Measurements from ENCODE around the gene KAZN. TPM values are rescaled to one million over a fixed set of nuclear protein-coding genes. Genes with fewer than 3 reads are reported as not detected.

KAZN gene
- total and polyA plus RNA-seq, 11 donors, result 0.65 to 6.5 (median 2.3) TPM

DNA sequence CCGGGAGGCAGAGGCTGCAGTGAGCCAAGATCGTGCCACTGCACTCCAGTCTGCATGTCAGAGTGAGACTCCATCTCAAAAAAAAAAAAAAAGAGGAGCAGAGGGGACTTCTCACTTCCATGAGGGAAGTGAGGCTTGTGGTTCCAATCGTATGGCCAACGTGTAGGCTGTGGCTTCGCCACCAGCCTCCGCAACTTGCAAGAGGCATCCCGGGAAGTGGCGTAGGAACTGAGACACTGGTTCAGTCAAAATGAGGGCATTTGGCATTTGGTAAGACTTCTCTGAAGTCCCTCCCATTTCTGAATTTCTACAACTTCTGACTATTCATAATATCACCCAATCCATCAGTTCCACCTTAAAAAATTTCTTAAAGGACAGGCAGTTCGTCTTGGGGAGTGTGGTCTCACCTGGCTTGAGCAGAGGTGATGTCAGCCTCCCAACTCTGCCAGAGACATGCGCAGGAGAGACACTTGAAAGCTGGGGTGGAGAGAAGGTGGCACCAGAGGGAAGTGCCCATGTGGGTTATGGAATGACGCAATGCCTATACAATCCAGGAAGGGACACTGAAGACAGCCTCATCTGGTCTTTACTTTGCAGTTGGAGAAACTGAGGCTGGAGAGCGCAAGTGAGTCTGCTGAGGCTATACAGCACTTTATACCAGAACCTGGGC is 17.2 kb downstream of the KAZN start:
- Histone ChIP-seq H3K9me3 (peaks cover 0 to 11% (median 0%) of the 10 kb centered on the region in 12 donors), H3K4me3 (no peak overlapping the region), H3K4me1 (no peaks in the 10 kb centered on the region), H3K27me3 (peaks cover 0 to 16% (median 4%) of the 10 kb centered on the region in 9 donors), H3K27ac (no peak overlapping the region), H3K36me3 (no peaks in the 10 kb centered on the region)
- intact Hi-C loops (cut with DNase I), result no loop called here
- DNase-seq (no peak), ATAC-seq (no peak)
- no peak for TF ChIP-seq POLR2A (IDR thresholded peaks at IDR 0.05)
- TF ChIP-seq, protein P1, sequence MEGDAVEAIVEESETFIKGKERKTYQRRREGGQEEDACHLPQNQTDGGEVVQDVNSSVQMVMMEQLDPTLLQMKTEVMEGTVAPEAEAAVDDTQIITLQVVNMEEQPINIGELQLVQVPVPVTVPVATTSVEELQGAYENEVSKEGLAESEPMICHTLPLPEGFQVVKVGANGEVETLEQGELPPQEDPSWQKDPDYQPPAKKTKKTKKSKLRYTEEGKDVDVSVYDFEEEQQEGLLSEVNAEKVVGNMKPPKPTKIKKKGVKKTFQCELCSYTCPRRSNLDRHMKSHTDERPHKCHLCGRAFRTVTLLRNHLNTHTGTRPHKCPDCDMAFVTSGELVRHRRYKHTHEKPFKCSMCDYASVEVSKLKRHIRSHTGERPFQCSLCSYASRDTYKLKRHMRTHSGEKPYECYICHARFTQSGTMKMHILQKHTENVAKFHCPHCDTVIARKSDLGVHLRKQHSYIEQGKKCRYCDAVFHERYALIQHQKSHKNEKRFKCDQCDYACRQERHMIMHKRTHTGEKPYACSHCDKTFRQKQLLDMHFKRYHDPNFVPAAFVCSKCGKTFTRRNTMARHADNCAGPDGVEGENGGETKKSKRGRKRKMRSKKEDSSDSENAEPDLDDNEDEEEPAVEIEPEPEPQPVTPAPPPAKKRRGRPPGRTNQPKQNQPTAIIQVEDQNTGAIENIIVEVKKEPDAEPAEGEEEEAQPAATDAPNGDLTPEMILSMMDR (IDR thresholded peaks at IDR 0.05), result no peak
- 84 to 90% (median 86%) methylated on average over 11 to 12 of the region's 12 CpGs for WGBS, 4 donors

- Histone ChIP-seq H3K36me3 (no peaks in the 10 kb centered on the region), H3K27me3 (peaks cover 0 to 16% (median 4%) of the 10 kb centered on the region in 9 donors), H3K27ac (no peak overlapping the region), H3K4me1 (no peaks in the 10 kb centered on the region), H3K9me3 (peaks cover 0 to 11% (median 0%) of the 10 kb centered on the region in 12 donors), H3K4me3 (no peak overlapping the region)
- no peak for DNase-seq
- intact Hi-C loops (cut with DNase I), result no loop called here
- TF ChIP-seq POLR2A (IDR thresholded peaks at IDR 0.05), result no peak
- TF ChIP-seq, protein P1 (IDR thresholded peaks at IDR 0.05), result no peak
- no peak for ATAC-seq
- WGBS, 4 donors, result 61 to 77% (median 66%) methylated on average over 11 of the region's 11 CpGs
Measured at GRCh38 chr1:14616632-14617396, 18.3 kb downstream of the KAZN start.

GRCh38 chr1:14617791-14618190 is 19.3 kb downstream of the KAZN start:
- DNase-seq, result no peak
- Histone ChIP-seq H3K36me3 (no peaks in the 10 kb centered on the region), H3K9me3 (peaks cover 0 to 11% (median 0%) of the 10 kb centered on the region in 12 donors), H3K27ac (no peak overlapping the region), H3K4me1 (no peaks in the 10 kb centered on the region), H3K27me3 (peaks cover 0 to 16% (median 4%) of the 10 kb centered on the region in 9 donors), H3K4me3 (no peak overlapping the region)
- no peak for ATAC-seq
- no peak for TF ChIP-seq POLR2A (IDR thresholded peaks at IDR 0.05)
- TF ChIP-seq, protein P1 (IDR thresholded peaks at IDR 0.05), result no peak
- intact Hi-C loops (cut with DNase I), result no loop called here
- 40 to 47% (median 41%) methylated on average over 7 of the region's 7 CpGs for whole genome bisulfite sequencing, 4 donors

DNA sequence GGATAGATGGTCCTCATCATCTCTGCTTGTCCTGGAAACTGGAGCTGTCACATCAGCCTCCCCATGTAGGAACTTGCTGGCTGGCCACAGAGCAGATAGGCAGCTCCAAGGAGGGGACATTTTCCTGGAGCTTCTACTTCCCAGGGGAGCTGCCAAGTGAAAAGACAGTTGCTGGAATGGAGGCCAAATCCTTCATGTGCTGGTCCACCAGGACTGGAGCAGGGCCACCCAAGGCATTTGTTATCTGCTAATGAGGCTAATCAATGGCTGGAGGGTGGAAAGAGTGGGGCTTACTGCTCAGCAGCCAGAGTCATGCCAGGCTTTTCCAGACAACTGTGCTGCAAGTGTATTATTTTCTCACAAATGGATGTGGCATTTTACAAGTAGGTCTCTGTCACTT is 22.5 kb downstream of the KAZN start:
- TF ChIP-seq POLR2A (IDR thresholded peaks at IDR 0.05), result no peak
- TF ChIP-seq, protein P1 (IDR thresholded peaks at IDR 0.05), result no peak

More for the DNA sequence above, 22.5 kb downstream of the KAZN start:
- no peak overlapping the region for H3K4me3 ChIP-seq
- peaks cover 0 to 11% (median 0%) of the 10 kb centered on the region in 12 donors for H3K9me3 ChIP-seq
- no peak overlapping the region for H3K27ac ChIP-seq
- H3K27me3 ChIP-seq, result peaks cover 0 to 16% (median 4%) of the 10 kb centered on the region in 9 donors
- DNase-seq, result no peak
- H3K36me3 ChIP-seq, result no peaks in the 10 kb centered on the region
- no peak for ATAC-seq
- intact Hi-C loops (cut with DNase I), result no loop called here
- no peaks in the 10 kb centered on the region for H3K4me1 ChIP-seq
